A549 (cell line): Measurements from ENCODE around the gene HOXC11. TPM values are rescaled to one million over a fixed set of nuclear protein-coding genes. Genes with fewer than 3 reads are reported as not detected.

Experiments
- ATAC-seq, 2 experiments: fragments of 200-7000 bp in 1 of 2; fragments of >200 bp in 1 of 2; cut with Nextera tagmentation in 1 of 2; cut with Tn5 transposase in 1 of 2; 3 replicates each; pipeline versions ENCODE4 v1.8.0 to v1.9.1; 2018 to 2020; ENCODE audit warnings: mild to moderate bottlenecking in 1 of 2, moderate library complexity in 1 of 2
- CTCF ChIA-PET: fragments of 300-600 bp; sonication (Branson Sonifier 250); formaldehyde crosslinking; extraction: SDS; loops from one replicate; lab custom pipeline; 2021; ENCODE audit warnings: antibody characterized with exemption, inconsistent platforms; lab: Yijun Ruan, JAX
- POLR2A ChIA-PET: fragments of 350-600 bp; formaldehyde crosslinking; extraction: SDS; loops from one replicate; lab custom pipeline; 2021; ENCODE audit warnings: antibody characterized with exemption, inconsistent platforms; lab: Yijun Ruan, JAX
- DNase-seq, 2 experiments: peaks; one replicate each; pipeline versions ENCODE4 v3.0.0 to v3.0.0-alpha.2; 2011 to 2016; ENCODE audit warnings: low read depth in 1 of 2, low spot score in 1 of 2
- FAIRE-seq: peaks from 2 replicates; lab custom pipeline; 2011; peaks lifted over from hg19 to GRCh38; lab: Jason Lieb, UNC
- H3K27ac ChIP-seq, 2 experiments: fragments of >200 bp; sonication (Bioruptor Twin); formaldehyde crosslinking; 3 replicates each; pipeline ENCODE4 v1.5.1; 2016 to 2017
- H3K4me1 ChIP-seq: fragments of >200 bp; sonication (Bioruptor Twin); formaldehyde crosslinking; 3 replicates; pipeline ENCODE4 v1.6.1; 2016
- H3K4me2 ChIP-seq: fragments of >200 bp; sonication (Bioruptor Twin); formaldehyde crosslinking; 3 replicates; pipeline ENCODE4 v1.6.1; 2016
- H3K4me3 ChIP-seq: fragments of >200 bp; sonication (Bioruptor Twin); formaldehyde crosslinking; 3 replicates; pipeline ENCODE4 v1.5.1; 2016
- H3K9me3 ChIP-seq: fragments of >200 bp; sonication (Bioruptor Twin); formaldehyde crosslinking; 3 replicates; pipeline ENCODE4 v1.6.1; 2016
- CBX8 ChIP-seq: fragments of 200-600 bp; sonication (generic); IDR thresholded peaks from 2 replicates; pipeline ENCODE4 v1.6.1; 2016
- CTCF ChIP-seq: fragments of >200 bp; sonication (Bioruptor Twin); formaldehyde crosslinking; IDR thresholded peaks from 3 replicates; pipeline ENCODE4 v1.5.1; 2016
- HDAC2 ChIP-seq: fragments of 200-600 bp; sonication (generic); IDR thresholded peaks from 2 replicates; pipeline ENCODE4 v1.6.1; 2016
- HMGXB4 ChIP-seq: fragments of 250-450 bp; sonication (Bioruptor Pico); IDR thresholded peaks from 2 replicates; pipeline ENCODE4 v1.5.0; 2021; ENCODE audit warnings: mild to moderate bottlenecking, moderate library complexity, borderline replicate concordance
- HOXB13 ChIP-seq: fragments of 250-450 bp; sonication (Bioruptor Pico); IDR thresholded peaks from 2 replicates; pipeline ENCODE4 v1.5.0; 2020; ENCODE audit warnings: low read depth, mild to moderate bottlenecking, moderate library complexity
- JUN ChIP-seq, 2 experiments: fragments of >200 bp; sonication (Bioruptor Twin); formaldehyde crosslinking; IDR thresholded peaks; 2 replicates in 1 of 2; 3 replicates in 1 of 2; pipeline ENCODE4 v1.6.1; 2016 to 2017
- KDM1A ChIP-seq: fragments of 200-600 bp; sonication (generic); IDR thresholded peaks from 2 replicates; pipeline ENCODE4 v1.6.1; 2016; ENCODE audit warnings: low read depth, mild to moderate bottlenecking
- KDM5A ChIP-seq: fragments of 200-600 bp; sonication (generic); IDR thresholded peaks from 2 replicates; pipeline ENCODE4 v1.6.1; 2016; ENCODE audit warnings: antibody characterized with exemption, mild to moderate bottlenecking
- RCOR1 ChIP-seq: fragments of 150-350 bp; IDR thresholded peaks from 2 replicates; pipeline ENCODE4 v1.6.1; 2014; ENCODE audit warnings: antibody characterized with exemption, low read length, low read depth
- REST ChIP-seq: fragments of 200-600 bp; sonication (generic); IDR thresholded peaks from 2 replicates; pipeline ENCODE4 v1.6.1; 2016; ENCODE audit warnings: antibody characterized with exemption, mild to moderate bottlenecking, moderate library complexity
- RFX5 ChIP-seq: fragments of 450-650 bp; IDR thresholded peaks from 2 replicates; pipeline ENCODE4 v1.7.1; 2014; ENCODE audit warnings: antibody characterized with exemption, mild to moderate bottlenecking, moderate library complexity
- SMC3 ChIP-seq: fragments of >200 bp; sonication (Bioruptor Twin); formaldehyde crosslinking; IDR thresholded peaks from 3 replicates; pipeline ENCODE4 v1.6.1; 2018; ENCODE audit warnings: inconsistent platforms
- SREBF2 ChIP-seq: fragments of 450-650 bp; IDR thresholded peaks from 2 replicates; pipeline ENCODE4 v1.6.1; 2014; ENCODE audit warnings: mild to moderate bottlenecking, moderate library complexity
- TFCP2L1 ChIP-seq: fragments of 250-450 bp; sonication (Bioruptor Pico); IDR thresholded peaks from 2 replicates; pipeline ENCODE4 v1.5.0; 2021; ENCODE audit warnings: mild to moderate bottlenecking
- WGBS: methylation state at CpG from one replicate; pipeline ENCODE4 v1.1.6; 2017; ENCODE audit errors: missing lambda C conversion rate; 5-methylcytosine and 5-hydroxymethylcytosine counted together
- polyA plus RNA-seq, 4 experiments: library from polyadenylated mRNA; depleted of rRNA in 3 of 4; stranded (reverse); fragments of >200 nt; fragmentation: RNase III in 1 of 4; extraction: RNeasy Plus Mini Kit Qiagen cat#74134 plus additional on column Dnase treatment in 1 of 4; gene quantifications; 2 replicates in 3 of 4; 3 replicates in 1 of 4; pipeline ENCODE4 v1.2.3, GENCODE V29; 2011 to 2017
- TF ChIP-seq, protein P1 (sequence below): fragments of >200 bp; sonication (Bioruptor Twin); formaldehyde crosslinking; IDR thresholded peaks from 2 replicates; pipeline ENCODE4 v1.6.1; 2016

The HOXC11 gene
- polyA plus RNA-seq, 2 of the 4 experiments (the other 2 are of a cell fraction): 0.45 to 0.58 TPM

- POLR2A ChIA-PET: no interaction called here
Observed at GRCh38 chr12:53976823-53977595, 4.1 kb downstream of the HOXC11 start.

DNA sequence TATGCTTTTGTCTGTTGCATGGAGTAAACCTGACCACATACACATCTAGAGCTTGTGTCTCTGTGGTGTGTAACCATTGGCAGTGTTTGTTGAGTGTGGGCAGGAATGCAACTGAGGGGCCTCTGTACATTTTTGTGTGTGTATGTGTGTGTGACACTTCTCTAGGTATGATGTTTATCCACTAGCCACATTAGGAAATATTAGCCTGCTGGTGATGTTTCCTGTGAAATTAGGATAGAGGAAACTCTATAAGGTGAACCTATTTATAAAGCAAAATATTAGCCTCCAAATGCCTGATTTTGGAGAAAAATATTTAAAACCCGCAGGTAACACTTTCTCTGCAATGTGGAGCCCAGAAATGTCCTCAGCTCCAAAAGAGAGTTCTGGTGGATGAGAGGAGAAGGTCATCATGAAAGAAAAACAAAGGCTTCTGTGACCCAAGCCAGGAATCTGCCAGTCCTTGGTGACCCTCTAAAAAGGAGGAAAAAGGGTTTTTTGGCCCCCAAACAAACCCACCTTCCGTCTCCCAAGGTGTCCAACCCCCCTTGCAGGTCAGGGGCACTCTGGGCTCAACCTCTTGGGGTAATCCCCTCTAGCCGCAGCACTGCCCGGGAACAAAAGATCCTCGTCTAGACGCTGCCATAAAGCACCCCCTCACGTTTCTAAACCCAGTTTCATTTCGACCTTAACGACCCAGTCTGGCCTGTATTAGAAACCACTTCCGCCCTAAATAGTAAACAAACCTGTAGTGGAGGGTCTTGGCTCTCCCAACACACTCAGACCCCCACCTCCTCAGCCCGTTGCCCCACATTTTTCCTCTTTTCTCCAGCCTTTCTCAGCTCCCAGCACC is 4.9 kb downstream of the HOXC11 start:
- CTCF ChIA-PET: interaction anchor here (1.5 kb wide), 1 partner anchor 13 kb away, joined by 9 read pairs; no protein-coding TSS in a partner anchor
- Histone ChIP-seq H3K4me1 (peaks cover 27% of the 10 kb centered on the region), H3K27ac (peak overlapping the region; percentile 17 to 33; a peak in 3 of 6 replicates)
- no peak for TF ChIP-seq CTCF
- no peak for TF ChIP-seq JUN (IDR thresholded peaks at IDR 0.05)
- TF ChIP-seq TFCP2L1 (CRISPR knock-in tag): no peak
- no peak for TF ChIP-seq RFX5
- TF ChIP-seq HDAC2: no peak
- no peak for TF ChIP-seq SREBF2
- TF ChIP-seq HMGXB4 (CRISPR knock-in tag): no peak
- no peak for TF ChIP-seq HOXB13 (CRISPR knock-in tag)
- no peak for TF ChIP-seq KDM1A
- no peak for TF ChIP-seq CBX8
- TF ChIP-seq RCOR1: no peak
- TF ChIP-seq, protein P1, sequence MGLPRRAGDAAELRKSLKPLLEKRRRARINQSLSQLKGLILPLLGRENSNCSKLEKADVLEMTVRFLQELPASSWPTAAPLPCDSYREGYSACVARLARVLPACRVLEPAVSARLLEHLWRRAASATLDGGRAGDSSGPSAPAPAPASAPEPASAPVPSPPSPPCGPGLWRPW: no peak
- no peak for TF ChIP-seq KDM5A
- TF ChIP-seq, all 56 proteins: peak for 0
- DNase-seq (no peak), ATAC-seq (no peak), FAIRE-seq (no peak)
- 69% methylated on average over 11 of the region's 11 CpGs for WGBS
- H3K9me3 ChIP-seq: no peaks in the 10 kb centered on the region
- POLR2A ChIA-PET: no interaction called here
- H3K4me3 ChIP-seq: no peak overlapping the region
- peak overlapping the region; percentile 53 for H3K4me2 ChIP-seq

More at GRCh38 chr12:53976823-53977595, 4.1 kb downstream of the HOXC11 start:
- DNase-seq (no peak), ATAC-seq (no peak), FAIRE-seq (no peak)
- Histone ChIP-seq H3K27ac (no peak overlapping the region), H3K9me3 (no peaks in the 10 kb centered on the region), H3K4me1 (peaks cover 27% of the 10 kb centered on the region), H3K4me2 (no peak overlapping the region), H3K4me3 (no peak overlapping the region)
- CTCF ChIA-PET: interaction anchor here (0.6 to 2.3 kb wide), 8 partner anchors 8 to 267 kb away, joined by 3 to 12 read pairs (median 6); partner anchors contain the start of genes HOXC10 and HOXC12
- WGBS: 69% methylated on average over 9 of the region's 9 CpGs
- TF ChIP-seq SMC3 (no peak), REST (no peak)
